Adrenal gland (tissue), 12 donors: ENCODE measurements around the gene GATAD2A. TPM values are rescaled to one million over a fixed set of nuclear protein-coding genes. Genes with fewer than 3 reads are reported as not detected.
A peak's percentile ranks its signal among the peaks of the same experiment; 100 is the strongest.

Source experiments
- DNase-seq, 7 donors: peaks; one replicate each; pipeline ENCODE4 v3.0.0-alpha.2; 2019 to 2020
- H3K27ac ChIP-seq, 5 donors: fragments of 200-600 bp; sonication (generic) in 4 of 5; 1 replicate in 3 of 5; 2 replicates in 2 of 5; pipeline versions ENCODE4 v1.5.1 to v1.8.0; 2016 to 2020; ENCODE audit warnings: mild to moderate bottlenecking in 1 of 5
- H3K27me3 ChIP-seq: fragments of 200-600 bp; 2 replicates; pipeline ENCODE4 v1.8.0; 2021
- H3K36me3 ChIP-seq, 2 donors: fragments of 200-600 bp; replicated peaks in 1 of 2; 1 replicate in 1 of 2; 2 replicates in 1 of 2; pipeline versions ENCODE4 v1.5.1 to v1.8.0; 2018 to 2022
- H3K4me1 ChIP-seq, 2 donors: fragments of 200-600 bp; replicated peaks in 1 of 2; 1 replicate in 1 of 2; 2 replicates in 1 of 2; pipeline versions ENCODE4 v1.5.1 to v1.8.0; 2018 to 2021
- H3K4me3 ChIP-seq, 4 donors: fragments of 200-600 bp; sonication (generic) in 3 of 4; one replicate each; pipeline ENCODE4 v1.5.1; 2016 to 2018
- H3K9me3 ChIP-seq, 3 donors: fragments of 200-600 bp; sonication (generic) in 1 of 3; replicated peaks in 1 of 3; 1 replicate in 2 of 3; 2 replicates in 1 of 3; pipeline versions ENCODE4 v1.5.1 to v1.8.0; 2016 to 2021
- POLR2A ChIP-seq, 2 donors: fragments of 450-650 bp; IDR thresholded peaks; one replicate each; pipeline ENCODE4 v1.6.1; 2017; ENCODE audit warnings: antibody characterized with exemption in 2 of 2, mild to moderate bottlenecking in 2 of 2, moderate library complexity in 1 of 2
- WGBS, 4 donors: extraction: QIAGEN DNeasy Blood & Tissue Kit in 2 of 4; methylation state at CpG; one replicate each; pipeline versions ENCODE4 v1.1.5 to v1.1.7; 2013 to 2017; 5-methylcytosine and 5-hydroxymethylcytosine counted together
- intact Hi-C, 2 donors: fragments of 100-400 bp; cut with DNase I; formaldehyde crosslinking; loops; one replicate each; pipeline versions ENCODE4 v1.14.1 to v1.15.0; 2022 to 2023
- polyA plus RNA-seq, 3 donors: library from polyadenylated mRNA; stranded (reverse); fragments of 200-250 nt in 2 of 3; fragments of 350-450 nt in 1 of 3; fragmentation: Illumina TruSeq in 1 of 3; extraction: RNeasy Lipid Tissue Mini Kit (QIAGEN cat#74804) in 1 of 3; gene quantifications; one replicate each; pipeline ENCODE4 v1.2.3, GENCODE V29; 2013 to 2014
- total RNA-seq, 9 donors: library from RNA; depleted of rRNA in 4 of 9; stranded (reverse); fragments of >200 nt in 4 of 9; fragments of 120-200 nt in 1 of 9; fragmentation: NEBNext Ultra II Directional in 1 of 9; extraction: Animal tissue kit (Norgen Biotek cat#: 25700) in 1 of 9; gene quantifications; one replicate each; pipeline versions ENCODE4 v1.1.0 to v1.2.4, GENCODE V29; 2013 to 2023
- TF ChIP-seq, protein P1 (sequence below), 6 experiments: fragments of 450-650 bp in 4 of 6; fragments of 200-600 bp in 2 of 6; sonication (generic) in 1 of 6; IDR thresholded peaks; 1 replicate in 5 of 6; 2 replicates in 1 of 6; pipeline versions ENCODE4 v1.5.1 to v1.8.0; 2016 to 2021; ENCODE audit warnings: antibody characterized with exemption in 6 of 6, mild to moderate bottlenecking in 2 of 6, moderate library complexity in 1 of 6
- donor health status: healthy with polysubstance abuse.
- donor health status: Bipolar disorder and iron deficiency.
- donor health status: DM: yes; HTN: yes; CAD: no.
- donor health status: DM: no; HTN: no; CAD: no.
- donor health status: DM: no; HTN: no; CAD: no.
- donor health status: DM: yes; HTN: yes; CAD: no.

Gene GATAD2A
- total and polyA plus RNA-seq, 12 donors, result 17.0 to 125 (median 61.9) TPM

GRCh38 chr19:19529783-19530422 lies 124.4 kb downstream of the GATAD2A start:
- WGBS, 4 donors, result 66 to 70% (median 68%) methylated on average over 7 to 11 of the region's 11 CpGs
- TF ChIP-seq POLR2A (IDR thresholded peaks at IDR 0.05), result no peak
- TF ChIP-seq, protein P1, sequence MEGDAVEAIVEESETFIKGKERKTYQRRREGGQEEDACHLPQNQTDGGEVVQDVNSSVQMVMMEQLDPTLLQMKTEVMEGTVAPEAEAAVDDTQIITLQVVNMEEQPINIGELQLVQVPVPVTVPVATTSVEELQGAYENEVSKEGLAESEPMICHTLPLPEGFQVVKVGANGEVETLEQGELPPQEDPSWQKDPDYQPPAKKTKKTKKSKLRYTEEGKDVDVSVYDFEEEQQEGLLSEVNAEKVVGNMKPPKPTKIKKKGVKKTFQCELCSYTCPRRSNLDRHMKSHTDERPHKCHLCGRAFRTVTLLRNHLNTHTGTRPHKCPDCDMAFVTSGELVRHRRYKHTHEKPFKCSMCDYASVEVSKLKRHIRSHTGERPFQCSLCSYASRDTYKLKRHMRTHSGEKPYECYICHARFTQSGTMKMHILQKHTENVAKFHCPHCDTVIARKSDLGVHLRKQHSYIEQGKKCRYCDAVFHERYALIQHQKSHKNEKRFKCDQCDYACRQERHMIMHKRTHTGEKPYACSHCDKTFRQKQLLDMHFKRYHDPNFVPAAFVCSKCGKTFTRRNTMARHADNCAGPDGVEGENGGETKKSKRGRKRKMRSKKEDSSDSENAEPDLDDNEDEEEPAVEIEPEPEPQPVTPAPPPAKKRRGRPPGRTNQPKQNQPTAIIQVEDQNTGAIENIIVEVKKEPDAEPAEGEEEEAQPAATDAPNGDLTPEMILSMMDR (IDR thresholded peaks at IDR 0.05), result no peak
- Histone ChIP-seq H3K36me3 (peaks cover 0 to 17% of the 10 kb centered on the region in 2 donors), H3K4me3 (no peak overlapping the region), H3K27ac (no peak overlapping the region), H3K27me3 (no peaks in the 10 kb centered on the region), H3K4me1 (no peaks in the 10 kb centered on the region), H3K9me3 (no peaks in the 10 kb centered on the region)
- intact Hi-C loops, result loop anchor here in 1 of 2 donors (5.0 kb wide), 1 partner anchor 427 kb away; no protein-coding TSS in a partner anchor
- DNase-seq, result no peak

- 49 to 58% (median 51%) methylated on average over 8 to 9 of the region's 9 CpGs for WGBS, 4 donors
- intact Hi-C loops, result loop anchor here in 1 of 2 donors (5.0 kb wide), 1 partner anchor 427 kb away; no protein-coding TSS in a partner anchor
- no peaks in the 10 kb centered on the region for H3K27me3 ChIP-seq
- no peak overlapping the region for H3K4me3 ChIP-seq
- peaks cover 0 to 17% of the 10 kb centered on the region in 2 donors for H3K36me3 ChIP-seq
- no peaks in the 10 kb centered on the region for H3K4me1 ChIP-seq
- H3K9me3 ChIP-seq, result no peaks in the 10 kb centered on the region
- no peak for TF ChIP-seq POLR2A (IDR thresholded peaks at IDR 0.05)
- TF ChIP-seq, protein P1 (IDR thresholded peaks at IDR 0.05), result no peak
- no peak overlapping the region for H3K27ac ChIP-seq
- DNase-seq, result no peak
These were observed 124.9 kb downstream of the GATAD2A start for GRCh38 chr19:19530423-19530804.

GRCh38 chr19:19530889-19531288 lies 125.4 kb downstream of the GATAD2A start:
- H3K27ac ChIP-seq, result no peak overlapping the region
- H3K27me3 ChIP-seq, result no peaks in the 10 kb centered on the region
- DNase-seq, result no peak
- WGBS, 4 donors, result 70 to 82% (median 80%) methylated on average over 4 of the region's 4 CpGs
- no peaks in the 10 kb centered on the region for H3K9me3 ChIP-seq
- H3K4me3 ChIP-seq, result no peak overlapping the region
- H3K36me3 ChIP-seq, result peaks cover 0 to 17% of the 10 kb centered on the region in 2 donors
- H3K4me1 ChIP-seq, result no peaks in the 10 kb centered on the region
- intact Hi-C loops, result loop anchor here in 1 of 2 donors (5.0 kb wide), 1 partner anchor 426 kb away; no protein-coding TSS in a partner anchor
- TF ChIP-seq, protein P1 (IDR thresholded peaks at IDR 0.05), result no peak
- no peak for TF ChIP-seq POLR2A (IDR thresholded peaks at IDR 0.05)

DNA sequence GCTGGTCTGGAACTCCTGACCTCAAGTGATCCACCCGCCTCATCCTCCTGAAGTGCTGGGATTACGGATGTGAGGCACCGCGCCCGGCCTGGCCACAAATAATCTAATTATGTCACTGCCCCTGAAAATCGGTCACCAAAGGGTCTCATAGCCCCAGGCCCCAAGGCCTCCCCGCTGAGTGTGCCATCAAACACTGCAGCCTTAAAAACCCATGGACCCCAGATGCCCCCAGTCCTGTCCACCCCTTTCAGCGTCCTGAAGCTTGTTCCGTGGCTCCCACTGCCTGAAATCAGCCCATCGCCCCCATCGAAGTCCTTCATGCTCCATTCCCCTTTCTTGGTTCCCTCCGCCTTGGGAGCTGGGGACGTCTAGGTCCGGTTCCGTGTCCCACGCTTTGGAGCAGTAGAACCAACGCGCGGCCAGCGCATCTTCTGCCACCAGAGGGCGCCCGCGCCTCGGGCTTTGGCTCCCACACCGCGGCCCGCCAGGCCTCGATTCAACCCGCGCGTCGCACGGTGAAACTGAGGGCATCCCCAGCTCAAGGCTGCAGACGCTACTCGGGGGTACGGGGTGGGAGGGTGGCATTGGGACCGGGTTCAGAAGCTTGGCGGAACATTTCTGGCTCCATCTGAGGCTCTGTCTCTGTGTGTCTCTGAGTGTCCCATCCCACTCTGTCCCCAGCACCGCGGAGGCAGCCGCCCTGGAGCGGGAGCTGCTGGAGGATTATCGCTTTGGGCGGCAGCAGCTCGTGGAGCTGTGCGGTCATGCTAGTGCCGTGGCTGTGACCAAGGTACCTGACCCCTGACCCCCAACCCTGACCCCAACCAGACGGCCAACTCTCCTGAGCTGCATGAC lies 126.7 kb downstream of the GATAD2A start:
- Histone ChIP-seq H3K4me1 (peaks cover 0 to 1% of the 10 kb centered on the region in 2 donors), H3K27ac (no peak overlapping the region), H3K27me3 (no peaks in the 10 kb centered on the region), H3K9me3 (no peaks in the 10 kb centered on the region), H3K4me3 (no peak overlapping the region), H3K36me3 (peaks cover 0 to 11% of the 10 kb centered on the region in 2 donors)
- WGBS, 4 donors, result 22 to 30% (median 23%) methylated on average over 8 to 48 of the region's 48 CpGs
- peak; percentile 68 to 90 (median 86) for DNase-seq
- intact Hi-C loops, result loop anchor here (2.0 to 5.0 kb wide), 2 partner anchors 111 to 425 kb away; partner anchors contain the start of gene GMIP (in 1 of the 2)
- TF ChIP-seq POLR2A (IDR thresholded peaks at IDR 0.05), result no peak
- TF ChIP-seq, protein P1 (IDR thresholded peaks at IDR 0.05), result peak; percentile 84 to 97 (median 92)
